T-helper 1 cell (primary cell): ENCODE data around the gene TMPRSS13.

ENCODE experiments used
- DNase-seq, 5 donors: peaks; one replicate each; pipeline ENCODE4 v3.0.0-alpha.2; 2012 to 2020

The TMPRSS13 gene

DNA sequence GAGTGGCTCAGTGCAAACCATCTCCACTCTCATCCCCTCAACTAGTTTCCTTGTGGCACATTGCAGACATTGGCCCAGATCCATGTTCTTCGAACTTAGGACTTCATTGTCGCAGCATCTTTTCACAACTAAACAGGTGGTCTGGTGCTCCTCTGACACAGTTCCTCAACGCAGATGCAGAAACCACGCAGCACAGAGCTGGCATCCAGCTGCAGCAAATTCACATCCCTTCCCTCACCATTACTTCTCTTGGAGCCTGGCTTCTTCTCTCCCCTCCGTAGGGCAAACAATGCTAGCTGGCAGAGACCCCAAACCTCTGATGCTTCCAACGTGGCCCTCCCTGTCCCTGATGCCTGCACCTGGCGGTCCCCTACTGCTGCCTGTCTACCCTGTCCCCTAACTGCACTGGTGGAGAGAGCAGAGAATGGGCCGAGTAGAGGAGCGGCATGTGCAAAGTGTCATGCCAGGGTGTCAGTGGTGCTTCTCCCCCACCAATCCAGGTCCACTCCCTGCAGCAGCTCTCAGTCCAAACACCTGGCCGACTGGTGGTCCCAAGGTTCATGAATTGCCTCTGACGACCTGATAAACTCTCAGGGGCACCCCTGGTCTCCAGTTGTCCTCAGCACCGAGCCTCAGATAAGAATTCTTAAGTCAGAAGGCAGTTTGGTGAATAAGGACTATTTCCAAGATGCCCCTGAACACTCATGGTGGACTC lies 18.1 kb downstream of the TMPRSS13 start:
- DNase-seq = no peak

DNA sequence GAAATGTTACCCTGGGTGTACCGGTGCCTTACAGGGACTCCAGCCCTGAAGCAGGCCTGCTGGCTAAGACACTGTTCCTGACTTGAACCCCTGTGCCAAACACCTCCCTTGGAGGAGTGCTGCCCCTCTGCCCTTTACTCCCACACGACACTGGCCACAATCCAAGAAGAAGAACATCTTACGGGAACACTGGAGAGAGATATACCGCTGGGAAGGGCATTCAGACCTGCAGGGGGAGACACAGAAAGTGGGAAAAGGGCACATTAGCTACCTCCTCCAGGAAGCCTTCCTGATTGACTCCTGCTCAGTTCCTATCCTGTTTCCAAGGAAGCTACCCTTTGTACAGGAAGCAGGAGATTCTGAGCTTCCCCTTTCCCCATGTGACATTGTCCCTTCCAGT lies 18.7 kb downstream of the TMPRSS13 start:
- DNase-seq = no peak

DNA sequence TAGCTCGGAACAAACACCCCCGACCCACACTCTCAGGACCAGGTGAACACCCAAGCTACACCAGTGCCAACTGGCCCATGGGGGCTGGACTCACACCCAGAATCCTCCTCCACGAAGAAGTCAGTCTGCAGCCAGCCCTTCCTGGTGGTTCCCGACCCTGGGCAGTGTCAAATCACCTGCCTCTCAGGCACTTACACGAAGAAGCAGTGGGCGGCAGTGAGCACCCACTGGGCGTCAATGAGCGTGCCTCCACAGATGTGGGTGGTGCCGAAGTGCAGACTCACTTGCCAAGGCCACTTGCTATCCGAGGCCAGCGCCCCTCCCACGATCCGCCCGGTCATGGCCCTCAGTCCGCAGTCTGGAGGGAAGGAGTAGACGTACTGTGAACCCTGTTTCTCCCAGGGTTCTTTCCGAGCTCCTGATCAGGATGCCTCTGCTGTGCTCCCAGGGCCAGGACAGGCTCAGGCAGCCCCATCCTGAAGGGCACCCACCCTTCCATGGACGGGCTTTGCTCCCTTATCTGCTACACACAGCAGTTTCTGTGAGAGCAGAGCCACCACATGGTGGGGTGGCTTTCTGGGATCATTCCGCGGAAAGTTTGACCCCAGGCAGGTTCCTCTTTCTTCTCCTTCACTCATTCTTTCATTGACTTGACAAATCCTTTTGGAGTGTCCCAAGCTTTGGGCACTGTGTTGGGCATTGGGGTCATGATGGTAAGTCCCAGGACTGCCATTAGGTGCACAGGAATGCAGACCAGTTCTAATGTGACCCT lies 19.4 kb downstream of the TMPRSS13 start:
- DNase-seq = no peak

DNA sequence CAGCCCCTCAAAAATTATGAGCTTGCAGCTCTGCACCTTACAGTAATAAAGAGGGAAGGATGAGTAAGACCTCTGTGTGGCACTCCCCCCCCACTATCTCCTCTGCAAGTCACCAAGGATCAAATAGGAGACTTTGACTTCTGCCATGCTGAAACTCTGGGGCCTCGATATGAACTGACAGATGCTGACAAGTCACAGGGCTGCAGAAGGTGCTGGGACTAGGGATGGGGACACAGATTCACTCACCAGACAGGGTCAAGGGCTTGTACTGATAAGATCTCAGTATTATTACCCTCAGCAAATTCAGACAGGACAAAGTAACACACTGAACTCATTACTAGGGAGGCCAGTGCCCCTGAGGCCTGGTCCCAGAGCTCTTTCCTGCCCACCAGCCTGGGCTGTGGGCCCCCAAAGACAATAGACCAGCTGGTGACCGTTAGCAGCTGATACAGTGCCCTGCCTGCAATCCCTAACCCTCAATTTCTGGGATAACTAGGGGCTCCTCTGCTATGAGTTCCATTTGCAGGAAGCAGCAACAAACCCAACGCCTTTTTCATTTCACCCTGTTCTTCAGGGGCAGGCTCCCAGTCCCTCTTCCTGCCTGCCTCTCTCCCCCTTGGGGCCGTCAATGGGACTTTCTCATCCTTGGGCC lies 20.1 kb downstream of the TMPRSS13 start:
- DNase-seq = no peak

DNA sequence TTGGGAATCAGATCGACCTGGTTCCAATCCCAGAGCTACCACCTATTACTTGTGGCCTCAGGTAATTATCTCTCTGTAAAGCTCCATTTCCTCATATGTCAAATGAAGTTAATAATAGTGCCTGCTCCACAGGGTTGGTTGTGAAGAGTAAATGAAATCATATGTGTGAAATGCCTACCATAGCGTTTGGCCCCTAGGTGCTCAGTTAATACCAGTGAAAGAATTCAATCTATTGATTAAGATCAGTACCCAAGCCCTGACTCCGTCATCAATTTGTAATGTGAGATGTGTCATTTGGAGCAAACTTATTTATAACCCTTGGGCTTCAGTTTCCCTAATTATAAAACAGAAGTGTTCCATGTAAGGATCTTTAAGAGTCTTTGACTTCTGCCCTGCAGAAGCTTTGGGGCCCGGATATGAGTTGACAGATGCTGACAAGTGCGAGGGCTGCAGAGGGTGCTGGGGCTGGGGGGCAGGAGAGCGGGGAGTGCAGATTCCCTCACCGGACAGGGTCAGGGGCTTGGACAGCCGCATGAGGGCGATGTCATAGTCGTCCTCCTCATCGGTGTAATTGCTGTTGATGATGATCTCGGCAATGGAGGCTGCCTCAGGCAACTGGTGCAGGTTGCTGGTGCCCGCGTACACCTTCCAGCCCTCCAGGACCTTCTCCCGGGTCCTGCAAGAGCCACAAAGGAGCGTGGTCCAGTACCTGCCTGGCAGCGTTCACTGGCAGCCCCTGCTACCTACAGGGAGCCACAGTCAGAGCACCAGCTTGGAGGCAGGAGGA lies 20.9 kb downstream of the TMPRSS13 start:
- no peak for DNase-seq

DNA sequence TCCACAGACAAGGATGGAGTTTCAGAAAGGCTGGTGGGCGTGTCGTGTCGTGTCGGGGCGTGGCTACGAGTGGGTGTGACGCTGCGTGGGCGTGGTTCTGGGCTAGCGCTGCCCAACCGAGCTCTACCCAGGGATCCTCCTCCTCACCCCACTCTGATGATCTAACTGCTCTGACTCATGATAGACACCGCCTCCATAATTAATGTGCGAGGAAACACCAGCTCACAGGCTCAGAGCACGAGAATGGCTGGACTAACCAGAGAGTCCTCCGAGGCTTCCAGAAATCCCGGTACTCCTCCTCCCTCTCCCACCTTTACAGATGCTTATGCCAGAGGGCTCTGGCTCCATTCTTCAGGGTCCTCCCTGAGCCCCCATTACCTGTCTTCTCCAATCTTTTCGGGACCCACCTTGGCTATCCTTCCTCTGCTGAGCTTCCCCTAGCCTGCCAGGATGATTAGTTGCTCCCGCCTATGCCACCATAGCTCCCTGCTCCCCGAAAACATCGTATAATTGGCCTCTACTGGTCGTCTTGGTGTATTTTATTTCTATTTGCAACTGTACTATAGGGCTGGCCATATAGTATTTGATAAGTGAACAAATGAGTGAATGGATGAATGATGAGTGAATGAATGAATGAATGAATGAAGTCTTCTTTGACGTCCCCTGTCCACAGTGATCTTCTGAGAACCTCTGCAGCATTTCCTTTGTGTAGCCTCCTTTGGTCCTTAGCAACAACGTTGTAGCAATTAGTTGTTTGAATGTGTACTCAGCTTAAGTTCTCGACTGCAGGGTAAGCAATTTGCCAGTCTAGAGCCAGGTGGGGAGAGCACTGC lies 21.7 kb downstream of the TMPRSS13 start:
- peak in 4 of 5 donors; percentile 27 to 68 (median 36) for DNase-seq

DNA sequence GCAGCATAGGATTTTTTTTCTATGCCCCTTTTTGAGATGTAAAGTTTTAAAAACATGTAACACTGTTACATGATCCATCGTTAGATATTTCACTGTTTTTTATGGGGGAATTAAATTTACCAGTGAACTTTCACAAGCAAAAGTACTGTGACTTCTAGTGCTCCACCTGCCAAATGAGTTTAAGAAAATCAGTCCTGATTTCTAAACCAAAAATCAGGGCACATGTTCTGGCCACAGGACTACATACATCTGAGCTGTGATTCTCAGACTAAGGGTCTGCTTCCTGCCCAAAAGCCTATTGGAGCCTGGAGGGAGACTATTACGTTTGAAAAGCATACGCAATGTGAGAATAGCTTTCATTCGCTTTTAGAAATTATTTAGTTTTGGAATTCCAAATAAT lies 22.5 kb downstream of the TMPRSS13 start:
- no peak for DNase-seq

DNA sequence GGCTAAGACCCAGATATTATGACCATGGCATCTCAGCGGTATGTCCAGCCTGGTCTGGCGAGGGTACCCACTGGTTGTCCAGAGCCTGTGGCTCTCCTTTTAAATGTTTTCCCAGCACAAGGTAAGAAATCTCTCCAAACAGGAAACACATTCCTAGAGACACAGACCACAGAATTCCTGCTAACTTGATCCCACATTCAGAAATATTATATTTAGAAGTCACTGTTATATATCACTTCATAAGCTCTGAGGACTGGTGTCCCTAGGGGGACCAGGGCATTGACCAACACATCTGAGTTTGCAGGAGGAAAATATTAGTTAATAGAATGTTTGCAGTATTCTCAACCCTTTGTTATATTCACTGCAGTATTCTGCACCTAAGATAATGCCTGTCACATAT lies 23.1 kb downstream of the TMPRSS13 start:
- no peak for DNase-seq

DNA sequence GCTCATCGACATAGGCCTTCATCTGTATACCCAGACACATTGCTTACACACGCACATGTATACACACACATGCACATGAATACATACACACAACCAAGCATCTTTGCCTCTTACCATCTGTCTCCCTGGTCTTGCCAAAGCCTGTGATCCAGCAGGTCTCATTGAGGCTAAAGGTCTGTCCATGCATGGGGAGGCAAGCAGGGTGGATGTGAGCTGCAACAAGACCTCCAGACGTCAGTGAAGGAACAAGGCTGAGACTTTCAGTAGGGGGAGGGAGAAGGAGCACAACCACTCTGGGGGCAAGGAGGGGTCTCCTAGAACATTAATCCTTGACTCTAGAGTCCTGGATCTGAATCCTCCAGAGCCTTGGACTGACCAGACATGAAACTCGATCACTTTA lies 23.7 kb downstream of the TMPRSS13 start:
- DNase-seq = no peak

DNA sequence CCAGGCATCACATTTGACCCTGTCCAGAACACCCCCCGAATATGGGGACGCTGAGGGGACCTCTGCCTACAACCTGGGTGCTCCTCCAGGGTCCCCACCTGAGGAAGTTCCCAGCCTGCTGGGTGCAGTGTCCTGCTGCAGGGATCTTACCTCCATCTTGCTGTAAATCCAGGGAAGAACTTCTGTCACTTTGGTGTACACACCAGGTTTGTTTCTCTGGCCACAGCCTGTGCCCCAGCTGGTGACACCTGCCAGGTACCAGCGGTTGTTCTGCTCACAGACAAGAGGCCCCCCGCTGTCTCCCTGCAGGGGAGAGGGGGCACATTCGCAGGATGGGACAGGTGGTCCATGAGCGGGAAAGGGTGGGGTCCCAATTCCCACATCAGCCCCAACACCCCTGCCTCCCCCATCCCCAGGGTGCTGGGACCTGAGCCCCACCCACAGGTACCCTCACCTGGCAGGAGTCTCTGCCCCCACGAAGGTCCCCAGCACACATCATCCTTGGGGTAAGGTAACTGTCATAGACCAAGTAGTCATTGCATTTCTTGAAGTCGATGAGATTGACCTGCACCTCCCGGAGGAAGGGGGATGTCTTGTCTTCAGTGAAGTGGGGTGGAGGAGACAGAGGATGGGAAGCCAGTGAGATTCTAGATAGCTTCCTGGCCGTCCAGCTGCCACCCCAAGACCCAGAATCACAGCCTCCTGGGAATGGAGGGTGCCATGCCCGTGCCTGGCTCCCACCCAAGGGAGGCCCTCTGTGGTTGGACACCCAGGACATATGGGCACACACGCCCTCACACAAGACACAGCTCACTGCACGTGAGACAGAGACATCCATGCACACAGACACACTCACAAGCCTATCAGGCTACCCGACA lies 25.5 kb downstream of the TMPRSS13 start:
- no peak for DNase-seq

DNA sequence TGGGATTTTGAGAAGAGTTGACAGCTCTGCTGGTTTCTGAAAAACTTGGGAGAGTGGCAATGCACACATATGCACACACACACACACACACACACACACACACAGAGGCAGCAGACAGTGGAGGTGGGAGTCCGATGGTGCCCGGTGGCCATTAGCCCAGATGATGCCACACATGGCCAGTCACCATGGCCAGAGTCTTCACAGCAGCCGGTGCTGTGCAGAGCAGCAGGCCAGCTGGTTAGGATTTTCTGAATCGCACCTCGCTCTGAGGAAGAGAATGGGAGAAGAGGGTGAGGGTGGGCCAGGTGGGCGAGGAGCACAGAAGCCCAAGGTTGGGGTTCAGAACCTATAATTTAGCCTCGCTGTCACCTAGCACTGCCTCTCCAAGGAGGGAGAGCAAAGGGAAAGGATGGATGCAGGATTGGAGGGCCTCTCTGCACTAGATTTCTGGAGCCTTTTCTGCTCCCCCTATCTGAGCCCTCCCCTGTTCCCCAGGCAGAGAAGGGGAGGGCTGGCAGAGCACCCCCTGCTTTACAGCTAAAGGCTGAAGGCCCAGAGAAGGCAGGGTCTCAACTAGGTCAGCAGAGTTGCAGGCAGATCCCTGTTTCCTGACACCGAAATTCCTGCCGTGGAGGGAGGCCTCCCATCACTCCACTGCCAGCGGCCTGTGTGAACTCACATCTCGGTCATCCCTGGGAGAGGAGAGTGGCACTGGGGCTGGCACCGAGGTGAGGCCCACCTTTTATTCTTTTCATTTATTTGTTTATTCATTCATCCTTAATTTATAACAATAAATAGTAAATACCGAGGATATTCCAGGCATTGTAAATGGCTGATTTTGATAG lies 27.0 kb downstream of the TMPRSS13 start:
- no peak for DNase-seq

DNA sequence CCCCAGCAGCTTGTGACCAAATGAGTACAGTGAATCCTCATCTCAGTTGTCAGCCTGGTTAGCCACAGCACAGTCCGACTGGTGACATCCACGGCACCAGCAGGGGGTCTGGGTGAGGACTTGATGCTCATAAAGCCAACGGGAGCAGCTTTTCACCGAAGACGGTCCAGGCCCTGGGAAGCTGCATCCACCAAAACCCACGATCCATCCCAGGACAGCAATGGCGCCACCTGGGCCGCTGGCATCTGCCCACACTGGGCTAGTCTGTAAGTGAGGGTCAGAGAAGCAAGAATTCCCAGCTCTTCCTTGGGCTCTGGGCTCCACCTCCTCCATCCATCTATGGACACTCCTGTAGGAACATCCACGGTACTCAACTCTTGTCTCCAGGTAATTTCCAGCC lies 27.6 kb downstream of the TMPRSS13 start:
- no peak for DNase-seq

DNA sequence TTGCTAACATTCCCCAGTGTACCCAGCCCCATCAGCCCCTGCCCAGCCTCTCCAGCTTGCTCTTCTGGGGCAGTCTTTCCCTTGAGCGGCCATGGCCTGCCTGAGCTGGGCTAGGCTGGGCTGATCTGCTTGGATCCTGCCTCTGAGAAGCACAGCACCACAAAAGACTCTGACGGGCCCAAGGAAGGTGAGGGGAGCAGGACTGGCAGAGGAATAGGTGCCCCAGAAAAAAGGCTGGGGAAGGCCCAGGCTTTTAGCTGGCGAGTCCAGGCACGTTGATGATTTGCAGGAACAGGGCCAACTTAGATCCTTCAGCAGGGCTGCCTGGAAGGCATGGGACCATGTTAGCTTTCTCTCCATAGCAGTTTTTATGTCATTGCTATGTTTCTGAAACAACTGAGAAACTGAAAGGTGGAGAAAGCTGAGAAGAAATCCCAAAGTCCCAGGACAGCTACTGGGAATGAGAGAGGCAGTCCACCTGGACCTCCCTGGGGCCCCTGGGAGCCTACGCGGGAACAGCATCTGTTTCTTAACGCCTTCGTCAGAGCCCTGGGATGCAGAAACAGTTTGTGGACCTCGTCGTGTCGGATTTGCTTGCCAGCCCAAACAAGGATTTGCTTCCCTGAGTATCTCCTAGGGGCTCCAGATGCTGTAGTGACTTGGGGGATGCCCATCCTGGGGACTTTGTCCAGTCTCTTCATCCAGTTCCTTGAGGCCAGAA lies 28.3 kb downstream of the TMPRSS13 start:
- no peak for DNase-seq

DNA sequence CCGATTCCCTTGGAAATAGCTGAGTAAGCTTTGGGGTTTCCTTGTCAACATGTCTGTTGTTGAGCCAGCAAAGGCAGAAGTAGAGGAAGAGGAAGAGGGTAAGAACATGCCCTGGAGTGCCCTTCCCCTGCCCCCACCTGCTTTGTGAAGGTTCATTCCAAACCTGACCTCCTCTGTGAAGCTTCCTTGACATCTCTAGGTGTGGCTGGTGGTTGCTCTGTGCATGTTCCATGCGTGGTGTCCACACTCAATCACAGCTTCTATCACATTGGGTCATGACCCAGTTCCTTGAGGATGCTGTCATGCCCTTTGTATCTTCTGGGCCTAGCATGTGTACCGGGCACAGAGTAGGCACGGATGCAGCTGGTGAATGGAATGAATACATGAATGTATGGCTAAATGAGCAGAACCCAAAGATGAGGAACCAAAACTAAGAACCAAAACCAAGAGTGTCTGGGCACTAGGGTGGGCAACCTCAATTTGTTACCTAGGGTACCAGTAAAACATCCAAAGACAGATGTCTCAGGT lies 29.0 kb downstream of the TMPRSS13 start:
- DNase-seq = no peak

DNA sequence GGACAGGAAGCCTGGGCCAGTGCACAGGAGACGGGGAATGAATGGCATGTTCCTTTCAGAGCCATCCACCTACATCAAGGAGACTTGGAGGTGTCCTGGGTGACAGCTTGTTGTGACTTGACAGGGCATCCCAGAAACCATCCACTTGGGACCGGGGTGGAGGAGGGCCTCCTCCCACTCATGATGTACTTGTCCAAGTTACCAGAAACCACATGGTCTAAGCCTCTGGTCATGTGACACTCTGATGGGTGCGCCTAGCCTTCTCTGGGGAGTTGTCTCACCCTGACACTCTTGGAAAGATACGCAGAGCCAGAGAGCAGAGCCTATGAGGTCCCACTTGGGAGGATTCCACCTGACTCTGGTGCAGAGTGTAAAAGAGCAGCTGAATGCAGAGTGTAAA lies 31.1 kb downstream of the TMPRSS13 start:
- DNase-seq = no peak

DNA sequence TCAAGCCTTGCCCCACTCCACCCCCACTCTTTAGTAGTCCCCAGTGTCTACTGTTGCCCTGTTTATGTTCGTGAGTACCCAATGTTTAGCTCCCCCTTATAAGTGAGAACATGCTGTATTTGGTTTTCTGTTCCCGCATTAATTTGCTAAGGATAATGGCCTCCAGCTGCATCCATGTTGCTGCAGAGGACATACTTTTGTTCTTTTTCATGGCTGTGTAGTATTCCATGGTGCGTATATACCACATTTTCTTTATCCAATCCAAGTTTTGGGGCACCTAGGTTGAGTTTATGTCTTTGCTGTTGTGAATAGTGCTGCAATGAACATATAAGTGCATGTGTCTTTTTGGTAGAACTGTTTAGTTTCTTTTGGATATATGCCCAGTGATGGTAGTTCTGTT lies 36.6 kb downstream of the TMPRSS13 start:
- no peak for DNase-seq

DNA sequence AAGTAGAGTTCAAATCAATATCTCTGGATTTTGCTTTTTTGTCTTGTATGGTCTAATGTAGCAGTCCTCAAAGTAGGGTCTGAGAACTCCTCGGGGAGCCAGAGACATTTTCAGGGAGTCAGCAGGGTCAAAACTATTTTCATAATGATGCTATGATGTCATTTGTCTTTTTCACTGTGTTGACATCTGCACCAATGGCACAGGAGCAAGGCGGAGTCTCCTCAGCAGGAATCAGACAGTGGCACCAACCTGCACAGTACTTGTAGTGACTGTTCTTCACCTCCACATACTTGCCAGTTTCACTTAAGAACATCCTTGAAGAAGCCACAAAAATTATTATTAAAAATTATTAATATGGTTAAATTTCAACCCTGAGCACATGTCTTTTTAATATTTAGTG lies 37.8 kb downstream of the TMPRSS13 start:
- no peak for DNase-seq

DNA sequence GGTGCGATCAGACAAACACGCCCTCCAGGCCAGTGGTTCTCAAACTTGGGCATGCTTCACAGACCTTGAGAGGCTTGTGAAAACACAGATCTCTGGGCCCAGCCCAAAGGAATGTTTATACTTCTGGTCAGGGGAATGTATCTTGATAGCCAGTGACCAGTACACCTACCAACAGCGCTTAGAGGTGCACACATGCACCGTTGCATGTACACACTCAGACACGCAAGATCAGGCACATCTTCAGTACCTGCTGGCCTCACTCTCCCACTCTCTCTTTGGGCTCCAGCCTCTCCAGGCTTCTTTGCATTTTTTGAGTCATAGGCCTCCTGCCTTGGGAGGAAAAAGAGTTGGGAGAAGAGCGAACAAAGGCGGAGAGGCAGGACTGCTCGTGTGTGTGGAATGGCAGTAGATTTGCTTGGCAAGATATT lies 41.0 kb downstream of the TMPRSS13 start:
- no peak for DNase-seq
